Body of pancreas (tissue), 4 donors: ENCODE data around the gene GHRHR. TPM values are rescaled to one million over a fixed set of nuclear protein-coding genes. Genes with fewer than 3 reads are reported as not detected.

Experiments
- ATAC-seq: fragments of 150-250 bp; one replicate; pipeline ENCODE4 v1.9.1; 2016
- DNase-seq, 4 donors: peaks; one replicate each; pipeline ENCODE4 v3.0.0-alpha.2; 2019
- H3K27ac ChIP-seq, 4 donors: fragments of 200-600 bp; sonication (generic); 1 replicate in 3 of 4; 2 replicates in 1 of 4; pipeline versions ENCODE4 v1.5.1 to v1.6.1; 2016 to 2019; ENCODE audit warnings: mild to moderate bottlenecking in 1 of 4, mixed read lengths in 1 of 4, moderate library complexity in 1 of 4
- H3K27me3 ChIP-seq, 2 donors: fragments of 200-600 bp; sonication (generic); one replicate each; pipeline ENCODE4 v1.6.0; 2016; ENCODE audit warnings: mild to moderate bottlenecking in 1 of 2
- H3K36me3 ChIP-seq, 2 donors: fragments of 200-600 bp; sonication (generic); replicated peaks in 1 of 2; 2 replicates each; pipeline ENCODE4 v1.5.1; 2016; ENCODE audit warnings: low read depth in 2 of 2; ENCODE audit not compliant: insufficient read depth in 1 of 2
- H3K4me1 ChIP-seq: fragments of 200-600 bp; sonication (generic); one replicate; pipeline ENCODE4 v1.6.0; 2016
- H3K4me3 ChIP-seq, 2 donors: fragments of 200-600 bp; sonication (generic); 1 replicate in 1 of 2; 2 replicates in 1 of 2; pipeline ENCODE4 v1.5.1; 2016 to 2019
- H3K9me3 ChIP-seq, 3 donors: fragments of 200-600 bp; sonication (generic); 1 replicate in 2 of 3; 2 replicates in 1 of 3; pipeline ENCODE4 v1.5.1; 2016
- POLR2A ChIP-seq, 3 donors: fragments of 450-650 bp; IDR thresholded peaks; one replicate each; pipeline ENCODE4 v1.6.1; 2016; ENCODE audit warnings: antibody characterized with exemption in 3 of 3, mild to moderate bottlenecking in 2 of 3
- WGBS, 2 donors: methylation state at CpG; one replicate each; pipeline ENCODE4 v1.1.5; 2017; 5-methylcytosine and 5-hydroxymethylcytosine counted together
- intact Hi-C: fragments of 100-400 bp; cut with DNase I; formaldehyde crosslinking; loops from one replicate; pipeline ENCODE4 v1.15.1; 2023
- total RNA-seq, 2 donors: library from RNA; depleted of rRNA; stranded (reverse); fragments of >200 nt; gene quantifications; one replicate each; pipeline ENCODE4 v1.1.0, GENCODE V29; 2016
- TF ChIP-seq, protein P1 (sequence below), 7 experiments: fragments of 450-650 bp in 4 of 7; fragments of 200-600 bp in 3 of 7; sonication (generic) in 3 of 7; IDR thresholded peaks; one replicate each; pipeline ENCODE4 v1.5.1; 2016 to 2019; ENCODE audit warnings: antibody characterized with exemption in 7 of 7

The GHRHR gene
- total RNA-seq, 2 donors from 2014 or later, result not detected

DNA sequence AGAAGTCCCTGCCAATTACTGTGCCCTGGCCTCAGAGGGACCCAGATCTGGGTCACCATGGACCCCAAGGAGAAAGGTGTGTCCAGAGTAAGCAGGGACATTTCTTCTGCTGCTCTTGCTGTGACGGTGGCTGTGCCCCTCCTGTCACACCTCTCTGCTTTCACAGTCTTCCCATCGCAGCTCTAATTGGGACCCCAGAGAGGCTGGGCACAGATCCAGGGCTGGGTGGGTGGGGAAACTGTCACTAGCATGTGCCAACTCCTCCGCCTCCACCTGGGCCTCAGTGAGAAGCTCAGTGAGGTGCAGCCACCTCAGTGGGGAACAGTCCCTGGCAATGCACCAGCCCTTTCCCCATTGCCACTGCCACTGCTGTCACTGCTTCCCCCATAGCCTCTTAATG is 51.1 kb downstream of the GHRHR start:
- Histone ChIP-seq H3K36me3 (no peaks in the 10 kb centered on the region), H3K4me1 (no peaks in the 10 kb centered on the region), H3K27ac (no peak overlapping the region), H3K4me3 (no peak overlapping the region), H3K27me3 (no peaks in the 10 kb centered on the region), H3K9me3 (no peaks in the 10 kb centered on the region)
- no peak for DNase-seq
- no peak for ATAC-seq
- WGBS, 2 donors, result 64% methylated on average over 3 of the region's 3 CpGs; no CpG with 5 or more reads in 1 of the 2 donors
- TF ChIP-seq, protein P1, sequence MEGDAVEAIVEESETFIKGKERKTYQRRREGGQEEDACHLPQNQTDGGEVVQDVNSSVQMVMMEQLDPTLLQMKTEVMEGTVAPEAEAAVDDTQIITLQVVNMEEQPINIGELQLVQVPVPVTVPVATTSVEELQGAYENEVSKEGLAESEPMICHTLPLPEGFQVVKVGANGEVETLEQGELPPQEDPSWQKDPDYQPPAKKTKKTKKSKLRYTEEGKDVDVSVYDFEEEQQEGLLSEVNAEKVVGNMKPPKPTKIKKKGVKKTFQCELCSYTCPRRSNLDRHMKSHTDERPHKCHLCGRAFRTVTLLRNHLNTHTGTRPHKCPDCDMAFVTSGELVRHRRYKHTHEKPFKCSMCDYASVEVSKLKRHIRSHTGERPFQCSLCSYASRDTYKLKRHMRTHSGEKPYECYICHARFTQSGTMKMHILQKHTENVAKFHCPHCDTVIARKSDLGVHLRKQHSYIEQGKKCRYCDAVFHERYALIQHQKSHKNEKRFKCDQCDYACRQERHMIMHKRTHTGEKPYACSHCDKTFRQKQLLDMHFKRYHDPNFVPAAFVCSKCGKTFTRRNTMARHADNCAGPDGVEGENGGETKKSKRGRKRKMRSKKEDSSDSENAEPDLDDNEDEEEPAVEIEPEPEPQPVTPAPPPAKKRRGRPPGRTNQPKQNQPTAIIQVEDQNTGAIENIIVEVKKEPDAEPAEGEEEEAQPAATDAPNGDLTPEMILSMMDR (IDR thresholded peaks at IDR 0.05), result no peak
- TF ChIP-seq POLR2A (IDR thresholded peaks at IDR 0.05), result no peak
- intact Hi-C loops, result no loop called here

DNA sequence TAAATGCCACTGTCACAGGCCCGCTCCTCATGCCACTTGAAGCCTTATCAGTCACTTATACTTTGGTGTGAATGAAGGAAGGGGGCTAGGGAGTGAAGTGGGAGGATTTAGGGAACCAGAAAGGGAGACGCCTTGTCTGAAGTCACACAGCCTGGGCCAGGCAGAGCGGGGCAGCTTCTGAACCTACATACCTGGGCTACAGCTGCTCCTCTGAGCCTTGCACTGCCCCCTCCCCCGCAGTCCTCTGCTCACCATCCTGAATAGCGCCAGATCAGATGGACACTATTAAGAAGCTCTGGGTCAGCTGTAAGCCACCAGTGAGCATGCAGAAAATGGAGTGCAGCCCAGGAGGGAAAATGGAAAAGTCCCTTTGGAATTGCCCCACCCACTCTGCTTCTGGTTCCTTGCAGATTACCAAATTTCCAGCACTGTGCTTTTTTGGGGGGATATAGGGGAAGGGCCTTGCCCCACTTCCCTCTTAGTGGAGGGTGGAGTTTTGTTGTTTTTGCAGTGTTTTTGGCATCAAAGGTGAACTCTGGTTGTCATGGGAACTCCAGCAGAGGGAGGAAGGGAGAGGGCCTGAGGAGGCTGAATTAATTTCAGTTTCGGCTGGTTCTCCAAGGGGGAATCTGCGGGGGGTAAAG is 53.4 kb downstream of the GHRHR start:
- Histone ChIP-seq H3K4me1 (no peaks in the 10 kb centered on the region), H3K27ac (no peak overlapping the region), H3K27me3 (no peaks in the 10 kb centered on the region), H3K9me3 (no peaks in the 10 kb centered on the region), H3K4me3 (no peak overlapping the region), H3K36me3 (no peaks in the 10 kb centered on the region)
- 73 to 79% methylated on average over 7 of the region's 7 CpGs for WGBS, 2 donors
- DNase-seq (no peak), ATAC-seq (no peak)
- TF ChIP-seq, protein P1 (IDR thresholded peaks at IDR 0.05), result no peak
- intact Hi-C loops, result no loop called here

DNA sequence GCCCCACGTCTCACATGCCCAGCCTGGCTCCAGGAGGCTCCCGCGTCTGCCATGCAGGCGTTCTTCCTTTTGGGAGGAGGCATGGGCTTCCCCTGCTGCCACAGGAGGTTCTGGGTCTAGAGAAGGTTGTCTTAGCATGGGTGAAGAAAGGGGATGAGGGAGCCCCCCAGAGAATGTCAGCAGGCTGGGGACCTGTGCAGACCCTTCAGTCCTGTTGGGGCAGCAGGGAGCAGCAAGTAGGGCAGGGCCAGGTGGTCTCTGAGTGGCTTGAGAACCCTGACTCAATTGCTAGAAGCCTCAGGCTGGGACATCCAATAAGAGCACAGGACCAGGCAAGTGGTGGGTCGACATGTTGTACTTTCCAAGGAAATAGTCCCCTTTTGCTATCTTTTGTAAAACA is 54.0 kb downstream of the GHRHR start:
- no peaks in the 10 kb centered on the region for H3K36me3 ChIP-seq
- H3K27ac ChIP-seq, result no peak overlapping the region
- DNase-seq, result no peak
- no peak overlapping the region for H3K4me3 ChIP-seq
- TF ChIP-seq, protein P1 (IDR thresholded peaks at IDR 0.05), result no peak
- TF ChIP-seq POLR2A (IDR thresholded peaks at IDR 0.05), result no peak
- no peaks in the 10 kb centered on the region for H3K4me1 ChIP-seq
- intact Hi-C loops, result no loop called here
- ATAC-seq, result no peak
- H3K27me3 ChIP-seq, result no peaks in the 10 kb centered on the region
- no peaks in the 10 kb centered on the region for H3K9me3 ChIP-seq
- WGBS, 2 donors, result 77 to 87% methylated on average over 4 to 5 of the region's 5 CpGs

DNA sequence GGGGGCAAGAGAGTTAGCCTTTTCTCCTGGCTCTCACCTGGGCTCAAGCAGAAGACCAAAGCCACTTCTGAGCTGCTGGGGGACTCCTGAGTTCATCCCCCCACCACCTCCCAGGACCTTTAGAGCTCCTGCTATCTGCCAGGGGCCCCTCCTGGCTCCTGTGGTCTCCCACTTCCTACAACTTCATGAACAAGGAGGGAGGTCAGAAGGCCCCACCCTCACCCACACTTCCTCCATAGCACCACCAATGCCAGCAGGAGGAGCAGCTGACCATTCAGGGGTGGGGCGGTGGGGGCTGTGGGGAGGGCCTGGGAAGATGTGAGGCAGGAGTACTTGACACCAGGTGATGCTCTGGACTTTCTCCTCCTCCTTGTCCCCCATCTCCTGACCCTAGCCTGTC is 55.8 kb downstream of the GHRHR start:
- no peaks in the 10 kb centered on the region for H3K27me3 ChIP-seq
- TF ChIP-seq, protein P1 (IDR thresholded peaks at IDR 0.05), result no peak
- no peak for TF ChIP-seq POLR2A (IDR thresholded peaks at IDR 0.05)
- H3K27ac ChIP-seq, result no peak overlapping the region
- H3K4me3 ChIP-seq, result no peak overlapping the region
- intact Hi-C loops, result no loop called here
- no peaks in the 10 kb centered on the region for H3K36me3 ChIP-seq
- ATAC-seq, result no peak
- no peak for DNase-seq
- H3K4me1 ChIP-seq, result no peaks in the 10 kb centered on the region
- H3K9me3 ChIP-seq, result no peaks in the 10 kb centered on the region
- WGBS, 2 donors, result 71% methylated on average over 1 of the region's 1 CpG; no CpG with 5 or more reads in 1 of the 2 donors

DNA sequence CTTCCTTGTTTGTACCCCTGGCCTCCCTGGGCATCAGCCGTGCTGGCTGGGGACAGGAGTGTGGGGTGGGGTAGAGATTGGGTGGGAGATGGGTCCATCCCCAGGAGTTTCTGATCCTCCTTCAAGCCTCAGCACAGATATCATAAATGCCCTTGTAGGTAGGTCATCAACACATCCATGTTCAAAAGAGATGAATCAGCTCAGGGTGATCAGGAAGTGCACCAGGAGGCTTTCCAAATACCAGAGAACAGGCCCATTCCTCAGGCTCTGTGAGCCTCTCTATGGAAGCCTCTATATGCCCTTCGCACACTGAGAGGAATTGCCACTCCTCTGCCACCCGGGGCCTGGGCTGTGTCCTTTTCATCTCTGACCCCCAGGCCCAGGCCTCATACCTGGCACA is 56.4 kb downstream of the GHRHR start:
- intact Hi-C loops, result no loop called here
- no peaks in the 10 kb centered on the region for H3K9me3 ChIP-seq
- 71% methylated on average over 3 of the region's 3 CpGs for WGBS, 2 donors

More for the DNA sequence above, 56.4 kb downstream of the GHRHR start:
- Histone ChIP-seq H3K36me3 (no peaks in the 10 kb centered on the region), H3K27ac (no peak overlapping the region), H3K4me3 (no peak overlapping the region), H3K27me3 (no peaks in the 10 kb centered on the region), H3K4me1 (no peaks in the 10 kb centered on the region)
- ATAC-seq, result no peak
- no peak for TF ChIP-seq POLR2A (IDR thresholded peaks at IDR 0.05)
- TF ChIP-seq, protein P1 (IDR thresholded peaks at IDR 0.05), result no peak
- no peak for DNase-seq
